A172 (cell line): ENCODE data around the gene VAC14. TPM values are rescaled to one million over a fixed set of nuclear protein-coding genes. Genes with fewer than 3 reads are reported as not detected.
"Not testable (repeated sequence)": the region's sequence is repeated elsewhere in the genome, so short reads cannot be mapped to it uniquely, and the experiment has no call there.

Experiments used
- DNase-seq: peaks from one replicate; pipeline ENCODE4 v3.0.0-alpha.2; 2015; ENCODE audit warnings: low spot score
- total RNA-seq: library from RNA; depleted of rRNA; stranded (reverse); fragments of >200 nt; shearing (Covaris generic); gene quantifications from 2 replicates; pipeline ENCODE4 v1.2.3, GENCODE V29; 2014; rRNA removed

The VAC14 gene
- total RNA-seq, 1 experiment from 2014 or later: 58.8 TPM

GRCh38 chr16:70646260-70647241 is 154.4 kb downstream of the VAC14 start, which contains the start of gene IL34:
IL34 (plus strand) TSS chr16:70646559; CDS start chr16:70646948, 389 bp downstream.
- no peak for DNase-seq

DNA sequence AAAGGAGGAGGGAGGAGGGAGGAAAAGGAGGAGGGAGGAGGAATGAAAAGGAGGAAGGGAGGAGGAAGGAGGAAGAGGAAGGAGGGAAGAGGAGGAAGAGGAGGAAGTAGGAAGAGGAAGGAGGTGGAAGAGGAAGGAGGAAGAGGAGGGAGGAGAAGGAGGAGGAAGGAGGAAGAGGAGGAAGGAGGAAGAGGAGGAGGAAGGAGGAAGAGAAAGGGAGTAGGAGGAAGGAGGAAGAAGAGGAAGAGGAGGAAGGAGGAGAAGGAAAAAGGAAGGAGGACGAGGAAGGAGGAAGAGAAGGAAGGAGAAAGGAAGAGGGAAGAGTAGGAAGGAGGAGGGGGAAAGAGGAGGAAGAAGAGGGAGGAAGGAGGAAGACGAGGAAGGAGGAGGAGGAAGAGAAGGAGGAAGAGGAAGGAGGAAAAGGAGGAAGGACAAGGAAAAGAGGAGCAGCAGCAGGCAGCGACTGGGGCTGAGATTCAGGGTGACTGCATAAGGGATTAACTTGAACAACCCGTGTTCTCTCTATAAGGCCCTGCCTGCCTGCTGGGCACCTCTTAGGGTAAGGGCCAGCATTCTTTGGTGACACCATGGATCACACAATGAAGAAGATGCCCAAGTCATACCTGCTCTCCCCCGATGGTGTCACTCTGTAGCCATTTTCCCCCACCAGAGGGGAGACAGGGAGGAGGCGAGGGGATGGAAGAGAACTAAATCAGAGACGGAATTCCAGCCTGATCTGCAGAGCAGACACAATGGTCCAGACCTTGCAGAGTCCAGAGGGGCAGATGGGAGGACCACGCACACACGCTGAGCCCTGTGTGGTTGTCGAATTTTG is 156.0 kb downstream of the VAC14 start:
- DNase-seq: no peak

GRCh38 chr16:70643264-70643663 is 157.7 kb downstream of the VAC14 start:
- not testable (repeated sequence) for DNase-seq

GRCh38 chr16:70642633-70643032 is 158.3 kb downstream of the VAC14 start:
- no peak for DNase-seq

DNA sequence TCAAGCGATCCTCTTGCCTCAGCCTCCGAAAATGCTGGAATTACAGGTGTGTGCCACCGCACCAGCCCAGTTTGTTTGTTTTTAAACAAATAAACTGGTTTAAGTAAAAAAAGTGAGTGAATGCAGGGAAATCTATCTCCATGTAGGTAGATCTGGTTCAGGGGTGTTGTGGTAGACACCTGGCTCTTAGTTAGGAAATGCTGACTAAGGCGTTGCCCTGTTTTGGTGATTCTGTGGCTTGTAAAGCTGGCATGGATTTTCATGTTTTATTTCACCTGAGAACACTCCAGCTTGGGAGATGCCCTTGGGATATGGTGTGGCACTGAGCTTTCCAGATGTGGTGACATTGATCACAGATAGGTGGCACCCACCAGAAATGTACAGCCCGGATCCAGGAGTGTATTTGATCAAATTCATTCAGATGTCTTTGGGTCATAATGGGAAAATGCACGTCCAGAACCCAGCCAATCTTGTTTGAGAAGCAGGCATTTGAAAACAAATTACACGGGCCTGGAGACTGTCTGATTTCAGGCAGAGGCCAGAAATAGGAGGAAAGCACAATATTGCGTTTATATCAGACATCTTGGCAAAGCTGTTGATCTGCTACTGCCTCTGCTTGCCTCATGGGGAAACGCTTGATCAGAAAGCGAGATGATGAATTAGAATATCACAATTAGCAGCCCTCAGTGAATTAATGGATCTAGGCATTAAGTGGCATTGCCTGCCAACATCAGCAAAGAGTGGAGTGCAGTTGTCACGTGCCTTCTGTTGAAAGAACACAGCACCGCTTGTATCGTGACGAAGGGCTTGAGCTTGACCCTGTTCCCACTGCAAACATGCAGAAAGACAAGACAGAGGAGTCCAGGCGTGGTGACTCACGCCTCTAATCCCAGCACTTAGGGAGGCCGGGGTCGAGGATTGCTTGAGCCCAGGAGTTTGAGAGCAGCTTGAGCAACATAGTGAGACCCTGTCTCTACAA is 161.9 kb downstream of the VAC14 start:
- DNase-seq: no peak

Other genes with a start within 250 kb of the VAC14 start
- gene IL34, start 154.6 kb downstream of the VAC14 start, total RNA-seq: 7.8 and 10.5 TPM in 2 replicates
- 74.1 and 96.8 TPM in 2 replicates for gene MTSS2, start 115.1 kb downstream of the VAC14 start, total RNA-seq